OCI-LY1 (cell line): ENCODE data around the gene LHX5.

Experiments
- H2AFZ ChIP-seq: fragments of 200-600 bp; sonication (generic), shearing (Covaris generic); 2 replicates; pipeline ENCODE4 v1.6.0; 2014; ENCODE audit warnings: antibody characterized with exemption, mild to moderate bottlenecking, low read length
- H3F3A ChIP-seq: fragments of 200-600 bp; sonication (generic), shearing (Covaris generic); 2 replicates; pipeline ENCODE4 v1.6.0; 2014; ENCODE audit warnings: mild to moderate bottlenecking, antibody characterized with exemption, low read length, moderate library complexity; ENCODE audit not compliant: insufficient read depth
- H3K27ac ChIP-seq: fragments of 200-600 bp; sonication (generic); 2 replicates; pipeline ENCODE4 v1.5.1; 2014; ENCODE audit warnings: low read length, mixed run types, mild to moderate bottlenecking, low read depth; ENCODE audit not compliant: poor library complexity, severe bottlenecking
- H3K27me3 ChIP-seq: fragments of 200-600 bp; sonication (generic); 2 replicates; pipeline ENCODE4 v1.6.0; 2014; ENCODE audit warnings: antibody characterized with exemption, mild to moderate bottlenecking, low read length, moderate library complexity; ENCODE audit not compliant: insufficient read depth
- H3K36me3 ChIP-seq: fragments of 200-600 bp; sonication (generic); 2 replicates; pipeline ENCODE4 v1.6.1; 2014; ENCODE audit warnings: mild to moderate bottlenecking, antibody characterized with exemption, low read length, moderate library complexity, mixed read lengths; ENCODE audit not compliant: insufficient read depth
- H3K4me1 ChIP-seq: fragments of 200-600 bp; sonication (generic); 2 replicates; pipeline ENCODE4 v1.5.1; 2014; ENCODE audit warnings: mild to moderate bottlenecking, low read length, moderate library complexity; ENCODE audit not compliant: insufficient read depth, severe bottlenecking
- H3K4me2 ChIP-seq: fragments of 200-600 bp; sonication (generic), shearing (Covaris generic); 2 replicates; pipeline ENCODE4 v1.6.1; 2014; ENCODE audit warnings: low read length
- H3K4me3 ChIP-seq: fragments of 200-600 bp; sonication (generic); 2 replicates; pipeline ENCODE4 v1.5.1; 2014; ENCODE audit warnings: low read length, low read depth, mild to moderate bottlenecking, mixed read lengths; ENCODE audit not compliant: poor library complexity, severe bottlenecking
- H3K79me2 ChIP-seq: fragments of 200-600 bp; shearing (Covaris generic); 2 replicates; pipeline ENCODE4 v1.6.1; 2016; ENCODE audit warnings: mixed run types, low read length, mixed read lengths; ENCODE audit not compliant: insufficient read depth
- H3K9ac ChIP-seq: fragments of 200-600 bp; sonication (generic), shearing (Covaris generic); 2 replicates; pipeline ENCODE4 v1.6.1; 2014; ENCODE audit warnings: mild to moderate bottlenecking, low read length, mixed read lengths
- H3K9me2 ChIP-seq: fragments of 200-600 bp; sonication (generic), shearing (Covaris generic); 2 replicates; pipeline ENCODE4 v1.6.1; 2014; ENCODE audit warnings: low read depth, mild to moderate bottlenecking, low read length, mixed read lengths
- H3K9me3 ChIP-seq: fragments of 200-600 bp; shearing (Covaris generic); 2 replicates; pipeline ENCODE4 v1.6.1; 2014; ENCODE audit warnings: low read length, mixed read lengths
- H4K20me1 ChIP-seq: fragments of 200-600 bp; sonication (generic), shearing (Covaris generic); 2 replicates; pipeline ENCODE4 v1.6.0; 2016; ENCODE audit warnings: mild to moderate bottlenecking, low read length; ENCODE audit not compliant: insufficient read depth
- CTCF ChIP-seq: fragments of 200-600 bp; sonication (generic), shearing (Covaris generic); IDR thresholded peaks from 2 replicates; pipeline ENCODE4 v1.5.1; 2017; ENCODE audit warnings: mild to moderate bottlenecking, antibody characterized with exemption, low read length, moderate library complexity, mixed read lengths
- EZH2 ChIP-seq: fragments of 200-600 bp; sonication (generic), shearing (Covaris generic); IDR thresholded peaks from 2 replicates; pipeline ENCODE4 v1.8.0; 2017; ENCODE audit warnings: borderline replicate concordance, mixed run types, mild to moderate bottlenecking, antibody characterized with exemption, low read length, moderate library complexity, mixed read lengths

Gene LHX5

DNA sequence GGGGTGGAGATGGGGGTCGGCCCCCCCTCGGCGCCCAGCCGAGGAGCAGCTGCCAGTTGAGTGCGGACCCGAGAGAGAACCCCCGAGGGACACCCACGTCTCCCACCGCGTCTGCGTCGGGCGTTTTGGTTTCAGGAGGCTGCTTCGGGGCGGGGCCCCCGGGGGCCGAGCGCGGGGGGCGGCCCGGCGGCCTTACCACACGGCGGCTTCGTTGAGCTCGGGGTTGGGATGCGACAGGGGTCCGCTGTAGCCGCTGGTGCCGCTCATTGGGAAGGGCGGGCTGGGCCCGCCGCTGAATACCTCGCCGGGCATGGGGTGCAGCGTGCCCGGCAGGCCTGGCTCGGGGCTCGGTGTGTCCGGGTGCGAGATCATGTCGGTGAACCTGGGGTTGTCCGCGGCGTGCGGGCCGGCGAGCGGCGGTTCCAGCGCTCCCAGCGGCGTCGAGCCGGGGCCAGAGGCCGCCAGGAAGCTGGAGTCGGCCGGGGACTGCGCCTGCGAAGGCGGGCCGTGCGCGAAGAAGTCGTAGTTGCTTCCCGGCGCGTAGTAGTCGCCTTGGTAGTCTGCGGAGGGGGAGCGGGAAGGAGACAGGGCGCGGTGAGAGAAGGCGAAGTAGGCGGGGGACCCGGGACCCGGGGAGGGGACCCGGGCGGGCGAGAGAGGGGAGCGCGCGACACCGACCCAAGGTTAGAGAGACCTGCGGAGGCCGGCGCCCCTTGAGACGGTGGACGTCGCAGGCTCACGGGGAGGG is 8.5 kb downstream of the LHX5 start:
- Histone ChIP-seq H2AFZ (no peak overlapping the region), H3K27me3 (no peaks in the 10 kb centered on the region), H3K4me1 (no peaks in the 10 kb centered on the region), H3K36me3 (no peaks in the 10 kb centered on the region), H3K9ac (no peak overlapping the region), H3F3A (no peaks in the 10 kb centered on the region), H4K20me1 (no peaks in the 10 kb centered on the region), H3K9me3 (no peaks in the 10 kb centered on the region), H3K9me2 (no peaks in the 10 kb centered on the region), H3K79me2 (no peaks in the 10 kb centered on the region), H3K27ac (no peak overlapping the region), H3K4me2 (no peak overlapping the region), H3K4me3 (no peak overlapping the region)
- TF ChIP-seq CTCF (no peak), EZH2 (no peak)

DNA sequence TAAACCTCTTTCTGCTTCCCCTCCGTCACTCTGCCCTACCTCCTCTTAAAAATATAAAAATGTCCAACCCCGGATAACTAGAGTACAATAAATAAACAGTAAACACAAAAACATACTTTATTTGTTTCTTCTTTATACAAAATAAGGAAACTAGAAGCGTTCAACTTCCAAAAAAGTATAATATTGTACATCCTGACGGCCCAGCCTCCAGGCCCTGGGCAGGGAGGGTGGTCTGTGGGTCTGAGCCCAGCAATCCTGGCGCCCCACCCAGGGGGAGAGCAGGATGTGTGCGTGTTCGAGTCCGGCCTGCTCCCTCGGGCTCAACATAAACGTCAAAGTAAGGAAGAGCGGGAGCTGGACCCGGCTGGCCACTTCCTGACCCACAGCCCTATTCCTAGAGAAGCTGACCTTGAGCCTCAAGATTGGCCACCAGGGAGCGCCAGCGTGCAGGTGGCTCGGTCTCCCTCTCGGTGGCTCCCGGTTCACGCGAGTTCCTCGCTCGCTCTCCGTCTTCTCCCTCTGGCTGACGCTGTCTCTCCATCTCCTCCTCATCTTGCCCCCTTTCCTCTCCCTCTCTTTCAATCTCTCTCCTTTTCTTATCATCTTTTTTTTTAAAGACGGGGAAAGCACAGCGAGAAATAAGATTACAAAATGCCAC is 9.4 kb downstream of the LHX5 start:
- no peak overlapping the region for H3K9ac ChIP-seq
- H3K27ac ChIP-seq: no peak overlapping the region
- no peak overlapping the region for H2AFZ ChIP-seq
- no peaks in the 10 kb centered on the region for H3K27me3 ChIP-seq
- no peak overlapping the region for H3K4me2 ChIP-seq
- no peaks in the 10 kb centered on the region for H3F3A ChIP-seq
- no peaks in the 10 kb centered on the region for H3K36me3 ChIP-seq
- no peaks in the 10 kb centered on the region for H3K79me2 ChIP-seq
- no peaks in the 10 kb centered on the region for H3K4me1 ChIP-seq
- TF ChIP-seq EZH2: no peak
- peak; percentile 75 for TF ChIP-seq CTCF
- no peaks in the 10 kb centered on the region for H3K9me2 ChIP-seq
- no peaks in the 10 kb centered on the region for H4K20me1 ChIP-seq
- H3K4me3 ChIP-seq: no peak overlapping the region
- H3K9me3 ChIP-seq: no peaks in the 10 kb centered on the region

DNA sequence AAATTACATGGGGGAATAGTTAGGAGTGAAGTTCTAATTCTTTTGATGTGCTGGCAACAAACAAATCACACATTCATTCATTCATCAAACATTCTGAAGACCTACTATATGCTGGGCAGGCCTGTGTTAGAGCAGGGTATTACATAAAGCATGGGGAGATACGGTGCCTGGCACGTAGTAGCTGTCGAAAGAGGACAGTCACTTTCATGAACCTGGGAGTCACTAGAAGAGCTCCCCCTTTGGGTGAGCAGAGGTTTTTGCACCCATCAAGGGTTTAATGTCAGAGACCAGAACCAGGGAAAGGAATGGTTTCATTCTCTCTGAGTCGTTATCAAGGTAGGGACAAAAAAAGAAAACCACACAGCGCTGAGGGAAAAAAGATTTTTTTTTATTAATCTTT is 10.0 kb downstream of the LHX5 start:
- peaks cover 3% of the 10 kb centered on the region for H3K4me1 ChIP-seq
- peak; percentile 50 for TF ChIP-seq CTCF
- TF ChIP-seq EZH2: no peak
- H3K9me3 ChIP-seq: no peaks in the 10 kb centered on the region
- H4K20me1 ChIP-seq: no peaks in the 10 kb centered on the region
- H3K27ac ChIP-seq: no peak overlapping the region
- H3K9ac ChIP-seq: no peak overlapping the region
- H3K79me2 ChIP-seq: no peaks in the 10 kb centered on the region
- H3K9me2 ChIP-seq: no peaks in the 10 kb centered on the region
- H3K4me2 ChIP-seq: no peak overlapping the region
- no peaks in the 10 kb centered on the region for H3K27me3 ChIP-seq
- no peak overlapping the region for H2AFZ ChIP-seq
- no peaks in the 10 kb centered on the region for H3F3A ChIP-seq
- no peaks in the 10 kb centered on the region for H3K36me3 ChIP-seq
- H3K4me3 ChIP-seq: no peak overlapping the region
